NB4 (cell line): ENCODE results near the gene KCNQ1.

Experiments used
- POLR2A ChIP-seq: IDR thresholded peaks from 2 replicates; pipeline ENCODE4 v1.6.1; 2011; ENCODE audit warnings: mild to moderate bottlenecking; ENCODE audit not compliant: insufficient read length; ENCODE audit errors: extremely low read depth
- TF ChIP-seq, protein P1 (sequence below): IDR thresholded peaks from one replicate; pipeline ENCODE4 v1.5.1; 2012; ENCODE audit warnings: low read depth, low read length
- TF ChIP-seq, protein P2 (sequence below): IDR thresholded peaks from 2 replicates; pipeline ENCODE4 v1.6.1; 2011; ENCODE audit warnings: low read depth, low read length

DNA sequence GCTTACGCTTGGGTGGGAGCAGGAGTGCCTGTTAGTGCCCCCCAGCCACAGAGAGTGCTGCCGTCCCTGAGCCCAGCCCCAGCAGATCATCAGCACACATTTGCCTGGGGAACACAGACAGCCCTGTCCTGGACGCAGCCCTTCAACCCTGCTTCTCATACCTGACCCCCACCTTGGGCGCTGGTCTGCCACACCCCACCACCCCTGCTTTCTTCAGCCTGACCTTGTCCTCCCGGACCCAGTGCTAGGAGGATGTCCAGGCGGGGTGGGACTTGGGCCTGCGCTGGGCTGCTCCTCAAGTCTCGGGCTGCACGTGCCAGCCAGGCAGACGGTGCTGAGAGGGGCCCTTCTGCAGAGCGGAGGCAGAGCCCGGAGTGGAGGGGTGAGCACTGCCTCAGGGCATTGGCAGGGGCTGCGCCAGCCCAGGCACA, 135.8 kb downstream of the KCNQ1 start:
- TF ChIP-seq, protein P1, sequence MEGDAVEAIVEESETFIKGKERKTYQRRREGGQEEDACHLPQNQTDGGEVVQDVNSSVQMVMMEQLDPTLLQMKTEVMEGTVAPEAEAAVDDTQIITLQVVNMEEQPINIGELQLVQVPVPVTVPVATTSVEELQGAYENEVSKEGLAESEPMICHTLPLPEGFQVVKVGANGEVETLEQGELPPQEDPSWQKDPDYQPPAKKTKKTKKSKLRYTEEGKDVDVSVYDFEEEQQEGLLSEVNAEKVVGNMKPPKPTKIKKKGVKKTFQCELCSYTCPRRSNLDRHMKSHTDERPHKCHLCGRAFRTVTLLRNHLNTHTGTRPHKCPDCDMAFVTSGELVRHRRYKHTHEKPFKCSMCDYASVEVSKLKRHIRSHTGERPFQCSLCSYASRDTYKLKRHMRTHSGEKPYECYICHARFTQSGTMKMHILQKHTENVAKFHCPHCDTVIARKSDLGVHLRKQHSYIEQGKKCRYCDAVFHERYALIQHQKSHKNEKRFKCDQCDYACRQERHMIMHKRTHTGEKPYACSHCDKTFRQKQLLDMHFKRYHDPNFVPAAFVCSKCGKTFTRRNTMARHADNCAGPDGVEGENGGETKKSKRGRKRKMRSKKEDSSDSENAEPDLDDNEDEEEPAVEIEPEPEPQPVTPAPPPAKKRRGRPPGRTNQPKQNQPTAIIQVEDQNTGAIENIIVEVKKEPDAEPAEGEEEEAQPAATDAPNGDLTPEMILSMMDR = no peak
- no peak for TF ChIP-seq POLR2A
- TF ChIP-seq, protein P2, sequence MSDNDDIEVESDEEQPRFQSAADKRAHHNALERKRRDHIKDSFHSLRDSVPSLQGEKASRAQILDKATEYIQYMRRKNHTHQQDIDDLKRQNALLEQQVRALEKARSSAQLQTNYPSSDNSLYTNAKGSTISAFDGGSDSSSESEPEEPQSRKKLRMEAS = no peak
